Astrocyte (in vitro differentiated cells and primary cell): Measurements from ENCODE around the gene ZNF292.

Source experiments
- EZH2 ChIP-seq: IDR thresholded peaks from 2 replicates; pipeline ENCODE4 v1.6.1; 2012; ENCODE audit warnings: mild to moderate bottlenecking, low read length, inconsistent platforms; ENCODE audit not compliant: insufficient read depth
- TF ChIP-seq, protein P1 (sequence below): IDR thresholded peaks from 2 replicates; pipeline ENCODE4 v1.5.1; 2011; ENCODE audit warnings: low read depth, mild to moderate bottlenecking, inconsistent platforms, low read length, moderate library complexity; ENCODE audit not compliant: insufficient read depth

DNA sequence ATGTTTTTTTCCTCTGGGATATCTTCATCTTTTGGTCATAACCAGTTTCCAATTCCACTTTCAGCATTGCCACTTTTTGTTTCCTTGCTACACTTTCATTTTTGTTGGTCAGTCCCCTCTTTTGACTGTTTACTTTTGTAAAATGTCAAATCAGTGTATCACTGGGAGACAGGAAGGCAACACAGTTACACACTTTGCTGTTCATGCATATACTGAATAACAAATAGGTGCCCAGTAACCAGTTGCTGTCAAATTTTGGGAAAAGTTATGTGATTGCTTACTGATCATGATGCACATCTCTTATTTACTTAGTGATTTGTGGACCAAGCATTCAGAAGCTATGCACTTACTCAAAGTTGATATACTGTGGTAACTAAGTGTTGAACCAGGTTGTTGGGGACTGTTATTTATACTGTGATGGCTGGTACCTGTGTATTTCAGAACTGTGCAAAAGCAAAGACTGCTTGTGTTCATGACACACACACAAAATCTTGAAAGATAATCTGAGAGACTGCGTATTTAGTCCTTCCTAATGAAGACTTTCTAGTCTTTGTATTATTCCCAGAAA is 41.0 kb downstream of the ZNF292 start:
- TF ChIP-seq, protein P1, sequence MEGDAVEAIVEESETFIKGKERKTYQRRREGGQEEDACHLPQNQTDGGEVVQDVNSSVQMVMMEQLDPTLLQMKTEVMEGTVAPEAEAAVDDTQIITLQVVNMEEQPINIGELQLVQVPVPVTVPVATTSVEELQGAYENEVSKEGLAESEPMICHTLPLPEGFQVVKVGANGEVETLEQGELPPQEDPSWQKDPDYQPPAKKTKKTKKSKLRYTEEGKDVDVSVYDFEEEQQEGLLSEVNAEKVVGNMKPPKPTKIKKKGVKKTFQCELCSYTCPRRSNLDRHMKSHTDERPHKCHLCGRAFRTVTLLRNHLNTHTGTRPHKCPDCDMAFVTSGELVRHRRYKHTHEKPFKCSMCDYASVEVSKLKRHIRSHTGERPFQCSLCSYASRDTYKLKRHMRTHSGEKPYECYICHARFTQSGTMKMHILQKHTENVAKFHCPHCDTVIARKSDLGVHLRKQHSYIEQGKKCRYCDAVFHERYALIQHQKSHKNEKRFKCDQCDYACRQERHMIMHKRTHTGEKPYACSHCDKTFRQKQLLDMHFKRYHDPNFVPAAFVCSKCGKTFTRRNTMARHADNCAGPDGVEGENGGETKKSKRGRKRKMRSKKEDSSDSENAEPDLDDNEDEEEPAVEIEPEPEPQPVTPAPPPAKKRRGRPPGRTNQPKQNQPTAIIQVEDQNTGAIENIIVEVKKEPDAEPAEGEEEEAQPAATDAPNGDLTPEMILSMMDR, result no peak
- no peak for TF ChIP-seq EZH2
